WI38 (cell line): ENCODE results near the gene BICRAL.
"Not testable (repeated sequence)": the region's sequence is repeated elsewhere in the genome, so short reads cannot be mapped to it uniquely, and the experiment has no call there.

ENCODE experiments used
- H3K4me3 ChIP-seq: 2 replicates; pipeline ENCODE4 v1.5.1; 2011; ENCODE audit warnings: low read depth, mild to moderate bottlenecking, control low read depth, low read length
- TF ChIP-seq, protein P1 (sequence below): IDR thresholded peaks from 2 replicates; pipeline ENCODE4 v1.5.1; 2012; ENCODE audit warnings: low read depth, mild to moderate bottlenecking, control low read depth, low read length

The BICRAL gene

DNA sequence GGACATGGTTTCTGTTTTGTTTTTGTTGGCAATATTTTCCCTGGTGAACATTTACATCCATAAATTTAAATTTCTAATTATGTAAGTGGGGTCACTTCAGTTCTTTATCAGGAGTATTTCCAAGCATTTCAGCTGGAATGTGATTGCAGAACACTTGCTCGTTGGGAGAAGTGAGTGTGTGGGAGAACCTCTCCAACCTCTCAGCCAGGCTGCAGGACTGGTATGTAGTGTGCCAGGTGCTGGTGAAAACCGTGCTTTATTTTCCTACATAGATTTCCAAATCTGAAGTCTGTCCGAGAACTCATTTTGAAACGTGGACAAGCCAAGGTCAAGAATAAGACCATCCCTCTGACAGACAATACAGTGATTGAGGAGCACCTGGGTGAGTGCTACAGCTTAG is 103.8 kb downstream of the BICRAL start:
- no peak overlapping the region for H3K4me3 ChIP-seq

DNA sequence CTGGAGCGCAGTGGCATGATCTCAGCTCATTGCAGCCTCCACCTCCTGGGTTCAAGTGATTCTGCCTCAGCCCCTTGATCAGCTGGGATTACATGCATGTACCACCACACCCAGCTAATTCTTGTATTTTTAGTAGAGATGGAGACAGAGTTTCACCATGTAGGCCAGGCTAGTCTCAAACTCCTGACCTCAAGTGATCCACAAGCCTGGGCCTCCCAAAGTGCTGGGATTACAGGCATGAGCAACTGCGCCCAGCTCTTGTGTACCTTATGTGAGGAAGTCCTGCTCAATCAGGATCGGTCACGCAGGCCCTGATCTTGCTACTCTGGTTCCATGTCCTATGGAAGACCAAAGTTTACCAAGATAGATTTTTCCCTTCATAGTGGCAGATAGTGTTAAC is 106.3 kb downstream of the BICRAL start:
- H3K4me3 ChIP-seq, result not testable (repeated sequence)

More for the DNA sequence above, 103.8 kb downstream of the BICRAL start:
- TF ChIP-seq, protein P1, sequence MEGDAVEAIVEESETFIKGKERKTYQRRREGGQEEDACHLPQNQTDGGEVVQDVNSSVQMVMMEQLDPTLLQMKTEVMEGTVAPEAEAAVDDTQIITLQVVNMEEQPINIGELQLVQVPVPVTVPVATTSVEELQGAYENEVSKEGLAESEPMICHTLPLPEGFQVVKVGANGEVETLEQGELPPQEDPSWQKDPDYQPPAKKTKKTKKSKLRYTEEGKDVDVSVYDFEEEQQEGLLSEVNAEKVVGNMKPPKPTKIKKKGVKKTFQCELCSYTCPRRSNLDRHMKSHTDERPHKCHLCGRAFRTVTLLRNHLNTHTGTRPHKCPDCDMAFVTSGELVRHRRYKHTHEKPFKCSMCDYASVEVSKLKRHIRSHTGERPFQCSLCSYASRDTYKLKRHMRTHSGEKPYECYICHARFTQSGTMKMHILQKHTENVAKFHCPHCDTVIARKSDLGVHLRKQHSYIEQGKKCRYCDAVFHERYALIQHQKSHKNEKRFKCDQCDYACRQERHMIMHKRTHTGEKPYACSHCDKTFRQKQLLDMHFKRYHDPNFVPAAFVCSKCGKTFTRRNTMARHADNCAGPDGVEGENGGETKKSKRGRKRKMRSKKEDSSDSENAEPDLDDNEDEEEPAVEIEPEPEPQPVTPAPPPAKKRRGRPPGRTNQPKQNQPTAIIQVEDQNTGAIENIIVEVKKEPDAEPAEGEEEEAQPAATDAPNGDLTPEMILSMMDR, result no peak

DNA sequence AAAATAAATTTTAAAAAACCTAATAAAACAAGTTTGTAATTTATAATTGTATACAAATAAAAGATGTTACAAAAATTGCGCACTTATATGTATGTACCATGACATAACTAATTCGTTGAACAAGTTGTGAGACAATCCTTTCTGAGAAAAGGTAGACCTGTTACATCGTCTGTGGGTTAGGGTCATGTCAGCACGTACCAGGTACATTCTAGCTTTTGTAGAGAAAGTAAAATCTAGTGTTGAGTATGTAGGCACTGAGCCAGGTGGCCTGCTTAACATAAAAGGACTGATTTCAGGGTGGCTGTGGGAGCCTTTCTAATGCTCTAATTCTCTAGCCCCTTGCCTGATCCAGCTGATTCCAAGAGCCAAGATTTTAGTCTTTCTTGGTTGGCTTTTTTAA is 108.0 kb downstream of the BICRAL start:
- H3K4me3 ChIP-seq, result peak overlapping the region; percentile 74
- TF ChIP-seq, protein P1, result no peak

DNA sequence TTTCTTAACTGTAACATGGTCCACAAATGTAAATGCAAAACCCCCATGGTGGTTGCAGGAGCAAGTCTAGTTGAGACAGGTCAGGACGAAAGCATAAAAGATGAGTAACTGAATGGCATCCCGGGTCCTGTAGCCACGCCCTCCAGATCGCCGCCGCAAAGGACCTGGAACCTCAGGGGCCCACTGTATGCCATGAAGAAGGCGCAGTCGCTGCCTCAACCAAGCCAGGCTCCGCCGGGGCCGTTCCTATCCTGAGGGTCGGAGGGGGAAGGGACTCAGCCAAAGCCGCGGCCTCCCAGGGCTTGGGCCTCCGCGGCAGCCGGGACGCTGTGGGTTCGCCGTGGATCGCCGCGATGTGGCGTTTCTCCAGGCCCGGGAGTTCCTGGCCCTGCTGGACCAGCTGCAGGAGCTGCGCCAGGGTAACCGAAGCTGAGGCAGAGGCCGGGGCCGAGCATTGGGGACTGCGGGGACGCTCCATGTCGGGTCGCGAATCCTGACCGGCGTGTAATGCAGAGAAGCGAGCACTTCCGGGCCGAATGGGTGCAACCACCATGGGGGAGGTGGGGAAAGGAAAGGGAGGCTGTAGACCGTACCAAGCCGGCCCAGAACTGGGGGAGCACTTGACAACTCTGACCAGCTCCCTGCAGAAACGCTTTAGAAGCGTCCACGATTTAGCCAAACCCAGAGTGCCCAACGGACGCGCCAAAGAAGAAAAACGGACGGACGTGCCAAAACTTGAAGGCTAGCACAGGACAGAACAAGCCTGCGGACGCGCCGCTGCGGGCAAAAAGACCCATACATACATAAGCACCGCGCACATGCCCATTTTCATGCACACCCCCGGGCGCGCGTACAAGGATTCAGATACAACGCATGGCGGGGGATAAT is 108.7 kb downstream of the BICRAL start:
- TF ChIP-seq, protein P1, result no peak
- peak overlapping the region; percentile 74 for H3K4me3 ChIP-seq

DNA sequence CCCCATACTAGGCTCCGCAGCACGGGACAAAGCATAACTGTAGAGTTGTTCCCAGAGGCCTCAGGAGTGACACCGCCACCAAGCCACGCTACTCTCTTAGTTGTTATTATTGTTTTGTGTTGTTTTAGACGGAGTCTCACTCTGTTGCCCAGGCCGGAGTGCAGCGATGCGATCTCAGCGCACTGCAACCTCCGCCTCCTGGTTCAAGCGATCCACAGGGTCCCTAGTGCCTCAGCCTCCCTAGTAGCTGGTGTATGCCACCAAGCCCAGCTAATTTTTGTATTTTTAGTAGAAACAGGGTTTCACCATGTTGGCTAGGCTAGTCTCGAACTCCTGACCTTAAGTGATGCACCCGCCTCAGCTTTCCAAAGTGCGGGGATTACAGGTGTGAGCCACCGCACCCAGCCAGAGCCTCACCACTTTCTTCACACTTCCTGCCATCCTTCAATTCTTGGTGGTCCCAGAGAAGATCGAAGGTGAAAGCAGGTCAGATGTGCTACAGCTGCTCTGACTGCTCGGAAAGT is 109.4 kb downstream of the BICRAL start:
- H3K4me3 ChIP-seq, result peak overlapping the region; percentile 74
- TF ChIP-seq, protein P1, result no peak

DNA sequence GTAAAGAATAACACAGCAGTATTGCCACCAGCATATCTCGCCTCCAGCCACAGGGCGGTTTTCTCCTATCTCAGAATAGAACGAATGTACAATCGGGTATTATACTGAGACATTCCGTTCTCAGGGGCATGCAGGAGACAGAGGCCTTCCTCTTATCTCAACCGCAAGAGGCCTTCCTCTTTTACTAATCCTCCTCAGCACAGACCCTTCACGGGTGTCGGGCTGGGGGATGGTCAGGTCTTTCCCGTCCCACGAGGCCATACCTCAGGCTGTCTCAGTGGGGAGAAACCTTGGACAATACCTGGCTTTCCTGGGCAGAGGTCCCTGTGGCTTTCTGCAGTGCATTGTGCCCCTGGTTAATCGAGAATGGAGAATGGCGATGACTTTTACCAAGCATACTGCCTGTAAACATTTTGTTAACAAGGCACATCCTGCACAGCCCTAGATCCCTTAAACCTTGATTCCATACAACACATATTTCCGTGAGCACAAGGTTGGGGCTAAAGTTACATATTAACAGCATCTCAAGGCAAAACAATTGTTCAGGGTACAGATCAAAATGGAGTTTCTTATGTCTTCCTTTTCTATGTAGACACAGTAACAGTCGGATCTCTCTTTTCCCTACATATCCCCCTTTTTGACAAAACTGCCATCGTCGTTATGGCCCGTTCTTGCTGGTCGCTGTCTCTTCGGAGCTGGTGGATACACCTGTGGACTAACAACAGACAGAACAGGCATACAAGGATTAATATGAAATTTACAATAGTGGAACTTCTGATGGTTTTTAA is 112.4 kb downstream of the BICRAL start:
- H3K4me3 ChIP-seq, result not testable (repeated sequence)

DNA sequence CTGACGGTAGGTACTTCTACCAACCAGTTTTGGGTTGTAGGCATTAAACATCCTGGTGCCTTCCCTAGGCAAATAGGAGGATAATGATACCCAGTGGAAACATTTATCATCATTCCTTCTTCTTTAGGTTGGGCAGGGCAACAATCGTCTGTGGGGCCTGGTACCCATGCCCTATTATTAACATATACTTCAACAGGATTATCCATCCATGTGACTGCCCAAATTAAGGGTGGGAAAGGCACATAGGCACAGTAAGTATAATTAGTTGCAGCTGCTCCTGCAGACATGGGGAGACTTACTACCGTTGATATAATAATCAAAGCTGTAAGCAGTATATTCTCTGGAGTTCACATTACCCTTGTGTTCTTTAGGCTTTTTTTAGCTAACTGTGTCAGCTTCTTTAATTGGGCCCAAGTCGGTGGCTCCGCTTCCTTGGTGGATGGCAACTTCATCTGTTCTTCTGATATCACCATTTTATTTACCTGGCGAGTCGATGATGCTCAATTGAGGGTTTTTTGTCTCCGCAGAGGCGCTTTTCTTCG is 114.4 kb downstream of the BICRAL start:
- TF ChIP-seq, protein P1, result no peak
- no peak overlapping the region for H3K4me3 ChIP-seq

DNA sequence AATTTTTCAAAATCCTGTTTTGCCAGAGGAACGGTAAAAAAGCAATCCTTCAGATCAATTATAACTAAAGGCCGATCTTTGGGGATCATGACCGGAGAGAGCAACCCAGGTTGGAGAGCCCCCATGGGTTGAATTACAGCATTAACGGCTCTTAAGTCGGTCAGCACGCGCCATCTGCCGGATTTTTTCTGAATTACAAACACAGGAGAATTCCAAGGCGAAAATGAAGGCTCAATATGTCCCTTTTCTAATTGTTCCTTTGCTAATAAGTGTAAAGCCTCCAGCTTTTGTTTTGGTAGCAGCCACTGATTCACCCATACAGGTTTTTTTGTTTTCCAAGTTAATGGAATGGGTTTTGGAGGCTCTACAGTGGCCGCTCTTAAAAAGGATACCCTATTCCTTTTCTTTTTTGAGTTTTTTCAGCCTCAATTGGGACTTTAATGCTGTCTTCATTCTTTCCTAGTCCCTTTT is 117.1 kb downstream of the BICRAL start:
- H3K4me3 ChIP-seq, result no peak overlapping the region
- TF ChIP-seq, protein P1, result peak; percentile 49; the same call in 1 of the 2 replicates
